Activated CD8-positive, alpha-beta memory T cell treated with anti-CD3 and anti-CD28 coated beads for 48 hours (primary cell): ENCODE results near the gene GABBR2.

ENCODE experiments used
- DNase-seq, 3 experiments: peaks; one replicate each; pipeline ENCODE4 v3.0.0-alpha.2; 2020; ENCODE audit warnings: low read depth in 2 of 3, low spot score in 2 of 3

GABBR2 gene

GRCh38 chr9:98241357-98242300 is 467.1 kb downstream of the GABBR2 start:
- DNase-seq: no peak

- no peak for DNase-seq
Measured at GRCh38 chr9:98240475-98240874, 468.3 kb downstream of the GABBR2 start.
